ENCODE measurements around the gene LTBP1.
A peak's percentile ranks its signal among the peaks of the same experiment; 100 is the strongest.

The LTBP1 gene

GRCh38 chr2:33375054-33375453 lies 428.3 kb downstream of the LTBP1 start:
- TF ChIP-seq CTCF (IDR thresholded peaks at IDR 0.05; ENCODE audit: borderline replicate concordance, insufficient read depth, low read depth, low read length), result no peak
- no peak overlapping the region for H3K4me3 ChIP-seq (ENCODE audit: low read depth, low read length)

GRCh38 chr2:33377048-33377447 lies 430.3 kb downstream of the LTBP1 start:
- no peak for TF ChIP-seq CTCF (IDR thresholded peaks at IDR 0.05; ENCODE audit: borderline replicate concordance, insufficient read depth, low read depth, low read length)
- H3K4me3 ChIP-seq (ENCODE audit: low read depth, low read length), result no peak overlapping the region

GRCh38 chr2:33378556-33379210 lies 431.9 kb downstream of the LTBP1 start:
- TF ChIP-seq CTCF (IDR thresholded peaks at IDR 0.05; ENCODE audit: borderline replicate concordance, insufficient read depth, low read depth, low read length), result no peak
- H3K4me3 ChIP-seq (ENCODE audit: low read depth, low read length), result no peak overlapping the region

- peak; percentile 69 for TF ChIP-seq CTCF (IDR thresholded peaks at IDR 0.05; ENCODE audit: borderline replicate concordance, insufficient read depth, low read depth, low read length)
- no peak overlapping the region for H3K4me3 ChIP-seq (ENCODE audit: low read depth, low read length)
These were observed 433.4 kb downstream of the LTBP1 start for GRCh38 chr2:33380001-33380609.

GRCh38 chr2:33380719-33381118 lies 434.0 kb downstream of the LTBP1 start:
- no peak overlapping the region for H3K4me3 ChIP-seq (ENCODE audit: low read depth, low read length)
- no peak for TF ChIP-seq CTCF (IDR thresholded peaks at IDR 0.05; ENCODE audit: borderline replicate concordance, insufficient read depth, low read depth, low read length)

- no peak for TF ChIP-seq CTCF (IDR thresholded peaks at IDR 0.05; ENCODE audit: borderline replicate concordance, insufficient read depth, low read depth, low read length)
- no peak overlapping the region for H3K4me3 ChIP-seq (ENCODE audit: low read depth, low read length)
These were observed 434.6 kb downstream of the LTBP1 start for GRCh38 chr2:33381301-33381858.

All from GM12875 (cell line).